Stimulated activated CD4-positive, alpha-beta T cell treated with anti-CD3 and anti-CD28 coated beads, Interleukin-2, amount 100 ng/mL, for 48 hours (primary cell): ENCODE data around the gene PLAGL1.

Source experiments
- DNase-seq, 2 donors: peaks; one replicate each; pipeline ENCODE4 v3.0.0-alpha.2; 2020

The PLAGL1 gene

DNA sequence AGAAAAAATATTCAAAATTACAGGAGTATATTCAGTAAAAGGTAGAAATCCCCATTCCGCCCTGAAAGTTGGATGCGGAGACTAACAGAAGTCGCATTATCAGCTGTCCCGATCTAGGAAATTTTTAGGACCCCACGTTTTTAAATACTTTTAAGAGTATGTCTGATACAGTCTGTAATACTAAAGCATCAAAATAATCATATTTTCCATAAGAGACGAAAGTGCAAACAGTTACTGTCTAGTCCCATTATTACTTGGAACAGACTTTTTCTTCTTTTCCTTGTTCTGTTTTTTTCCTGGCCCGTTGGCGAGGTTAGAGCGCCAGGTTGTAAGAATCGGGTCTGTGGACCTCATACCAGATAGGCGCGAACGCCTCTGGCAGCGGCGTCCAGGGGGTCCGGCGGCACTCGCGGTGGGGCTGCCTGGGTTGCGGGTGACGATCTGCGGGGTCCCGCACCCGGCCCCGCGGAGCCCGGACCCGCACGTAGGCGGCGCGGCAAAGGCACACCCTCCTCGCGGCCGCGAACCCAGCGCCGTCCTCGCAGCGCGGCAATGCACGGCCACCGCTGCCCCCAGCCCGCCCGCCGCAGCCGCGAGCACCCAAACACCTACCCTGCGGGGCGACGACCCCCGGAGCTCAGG, 460 bp downstream of the PLAGL1 start:
- no peak for DNase-seq

DNA sequence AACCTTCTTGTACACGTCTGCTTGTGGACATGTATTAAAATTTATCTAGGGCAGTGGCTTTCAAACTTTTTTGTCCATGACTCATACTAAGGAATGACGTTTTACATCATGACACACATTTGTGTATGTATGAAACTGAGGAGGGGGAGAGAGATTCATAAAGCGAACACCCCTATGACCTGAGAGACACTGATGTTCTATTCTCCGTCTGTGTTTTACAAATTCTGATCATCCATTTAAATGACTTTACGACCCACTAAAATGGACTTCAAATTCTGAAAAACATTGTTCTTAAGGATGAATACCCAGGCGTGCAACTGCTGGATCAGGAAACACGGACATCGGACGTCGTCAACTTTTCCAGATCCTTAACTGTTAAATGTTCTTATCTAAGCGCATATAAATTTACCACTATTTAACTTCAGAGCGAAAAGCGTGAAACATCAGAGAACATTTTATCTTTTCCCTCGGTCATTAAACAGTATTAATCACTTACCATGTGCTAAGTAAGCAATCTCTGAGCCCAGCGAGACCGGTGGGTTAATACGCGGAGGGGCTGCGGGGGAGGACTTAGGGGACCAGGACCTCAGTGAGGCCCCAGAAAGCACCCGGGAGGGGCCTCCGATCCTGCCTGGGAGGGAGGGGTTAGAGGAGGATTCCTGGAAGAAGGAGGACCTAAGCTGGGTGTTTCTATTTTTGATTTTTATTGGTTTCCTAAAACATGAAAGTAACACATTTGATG, 1.2 kb downstream of the PLAGL1 start:
- no peak for DNase-seq

DNA sequence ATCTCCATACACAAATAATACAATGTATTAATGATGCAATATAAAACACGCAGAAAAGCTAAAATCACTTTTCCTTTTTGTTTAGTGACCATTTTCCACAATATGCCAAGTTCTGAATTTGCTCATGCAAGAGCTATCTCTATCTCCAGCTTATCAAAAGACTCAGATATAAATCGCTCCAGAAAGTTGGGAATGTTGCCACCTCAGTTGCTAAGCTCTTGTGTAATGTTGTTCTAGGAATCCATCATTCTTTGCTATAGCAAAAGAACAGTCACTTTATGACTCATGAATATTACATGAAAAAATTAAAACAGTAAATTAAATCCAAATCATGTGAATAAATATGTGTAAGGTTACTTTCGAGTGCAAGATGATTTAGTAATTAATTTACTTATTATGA, 8.7 kb downstream of the PLAGL1 start:
- no peak for DNase-seq

DNA sequence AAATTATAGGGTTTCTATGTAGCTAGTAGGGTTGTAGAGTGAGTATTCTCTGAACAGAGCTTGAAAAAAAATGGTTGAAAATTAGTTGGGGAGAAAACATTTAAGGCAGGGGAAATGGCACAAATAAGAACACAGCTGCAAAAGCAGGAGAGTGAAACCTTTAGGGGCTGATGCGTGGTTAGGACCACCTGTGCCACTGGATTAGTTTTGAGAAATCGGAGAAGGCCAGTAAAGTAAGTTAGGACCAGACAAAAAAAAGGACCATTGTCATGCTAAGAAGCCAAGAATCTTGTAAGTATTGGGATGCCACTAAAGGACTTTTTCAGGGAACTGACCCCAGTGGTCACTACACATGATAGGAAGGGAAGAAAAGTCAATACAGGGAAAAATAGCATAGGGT, 9.4 kb downstream of the PLAGL1 start:
- DNase-seq, result no peak

DNA sequence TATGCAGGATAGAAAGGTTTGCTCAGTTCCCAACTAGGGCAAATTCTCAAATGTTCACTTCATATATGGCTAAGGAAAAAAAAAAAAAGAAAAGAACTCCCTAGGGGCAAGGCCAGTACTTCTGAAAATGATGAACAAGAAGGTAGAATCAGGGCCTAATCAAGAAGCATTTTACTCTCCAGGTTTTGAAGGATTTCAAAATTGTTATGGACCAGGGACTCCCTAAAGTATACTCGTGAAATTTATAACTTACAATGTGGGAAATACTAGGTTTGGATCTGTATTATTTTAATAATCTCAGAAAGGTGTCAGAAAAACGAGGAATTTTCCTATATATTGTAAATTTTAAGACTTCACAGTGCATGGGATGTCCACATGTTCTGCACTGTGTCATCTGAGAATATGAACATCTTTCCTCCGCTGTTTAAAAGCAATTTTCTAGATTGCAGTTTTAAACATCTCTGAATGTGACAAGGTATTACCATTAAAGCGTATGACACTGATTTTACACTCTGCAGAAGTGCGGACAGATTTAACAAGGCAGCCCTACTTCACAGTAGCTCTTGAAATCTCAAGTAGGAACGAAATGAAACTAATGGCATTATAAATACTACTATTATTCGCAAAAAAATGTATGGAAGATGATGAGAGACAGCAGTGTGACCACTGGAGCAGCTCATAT, 14.0 kb downstream of the PLAGL1 start:
- DNase-seq, result no peak

DNA sequence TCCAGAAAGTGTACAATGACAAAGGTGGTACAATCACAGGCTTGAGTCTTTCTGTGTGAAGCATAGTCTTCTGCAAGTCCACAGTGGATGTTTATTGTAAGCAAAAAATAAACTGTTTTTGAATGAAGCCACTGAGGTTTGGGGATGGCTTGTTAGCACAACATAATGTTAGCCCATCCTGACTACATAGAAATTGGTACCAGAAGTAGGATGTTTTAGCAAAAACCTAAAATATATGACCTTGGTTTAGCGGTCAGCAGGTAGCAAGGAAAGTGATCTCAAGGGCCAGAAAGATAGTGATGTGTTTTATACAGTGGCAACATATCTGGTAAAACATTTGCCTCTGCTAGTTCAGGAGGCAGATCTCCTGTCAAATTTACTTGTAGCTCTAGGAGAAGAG, 15.8 kb downstream of the PLAGL1 start:
- no peak for DNase-seq

DNA sequence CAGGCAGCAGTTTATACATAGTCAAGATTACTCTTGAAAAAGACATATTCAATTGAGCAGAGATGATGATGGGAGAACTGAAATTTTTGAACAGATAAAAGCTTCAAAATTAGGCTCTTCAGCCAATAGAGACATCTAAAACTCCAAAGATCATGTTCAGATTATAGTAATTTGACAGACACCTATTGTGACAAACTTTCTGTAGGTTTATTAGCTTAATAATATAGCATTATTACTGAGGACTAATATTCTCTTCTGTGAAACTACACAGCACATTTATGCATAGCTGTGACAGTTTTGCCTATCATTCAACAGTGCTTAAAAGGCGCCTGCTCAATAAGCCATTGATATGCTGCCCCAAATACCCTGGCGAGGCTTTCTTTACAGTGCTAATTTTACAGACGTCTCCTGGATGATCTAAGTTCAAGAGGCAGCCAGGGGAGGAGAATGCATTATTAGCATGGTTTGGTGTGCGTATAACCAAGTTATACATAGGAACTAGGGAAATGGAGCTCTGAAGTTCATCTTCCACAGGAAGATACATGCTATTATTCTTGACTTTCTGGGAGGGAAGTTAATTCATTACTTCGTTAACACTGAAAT, 21.5 kb downstream of the PLAGL1 start:
- no peak for DNase-seq

DNA sequence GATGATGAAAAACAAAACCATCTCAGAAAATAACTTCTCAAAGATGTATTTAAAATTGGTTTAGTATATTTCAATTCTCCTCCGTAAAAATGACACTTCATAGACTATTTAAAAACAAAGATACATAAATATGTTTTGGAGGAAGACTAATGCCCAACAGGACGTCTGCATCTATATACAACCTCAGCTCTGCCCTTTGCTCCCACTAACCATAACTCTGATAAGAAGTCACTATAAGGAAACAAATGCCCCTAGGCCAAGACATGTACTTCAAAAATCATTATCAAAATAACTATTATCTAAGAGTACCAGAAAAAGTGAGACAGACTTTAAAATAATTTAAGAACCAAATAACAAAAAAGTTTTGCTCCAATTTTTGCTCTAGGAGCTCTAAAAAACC, 23.4 kb downstream of the PLAGL1 start:
- no peak for DNase-seq

DNA sequence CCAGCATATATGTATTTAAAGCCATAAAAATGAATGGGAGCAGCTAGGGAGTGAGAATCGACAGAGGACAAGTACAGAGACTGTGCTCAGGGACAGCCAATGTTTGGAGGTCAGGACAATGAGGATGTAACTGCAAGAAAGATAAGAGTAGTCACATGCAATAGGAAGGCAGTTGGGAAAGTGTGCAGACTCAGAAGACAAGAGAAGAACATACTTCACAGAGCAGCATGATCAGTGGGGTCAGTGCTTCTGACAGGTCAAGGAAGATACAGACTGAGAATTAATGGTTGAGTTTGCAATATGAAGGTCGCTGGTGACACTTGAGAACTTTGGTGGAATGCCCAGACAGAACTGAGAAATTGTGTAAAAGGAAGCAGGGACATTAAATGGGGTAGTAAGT, 25.1 kb downstream of the PLAGL1 start:
- no peak for DNase-seq

DNA sequence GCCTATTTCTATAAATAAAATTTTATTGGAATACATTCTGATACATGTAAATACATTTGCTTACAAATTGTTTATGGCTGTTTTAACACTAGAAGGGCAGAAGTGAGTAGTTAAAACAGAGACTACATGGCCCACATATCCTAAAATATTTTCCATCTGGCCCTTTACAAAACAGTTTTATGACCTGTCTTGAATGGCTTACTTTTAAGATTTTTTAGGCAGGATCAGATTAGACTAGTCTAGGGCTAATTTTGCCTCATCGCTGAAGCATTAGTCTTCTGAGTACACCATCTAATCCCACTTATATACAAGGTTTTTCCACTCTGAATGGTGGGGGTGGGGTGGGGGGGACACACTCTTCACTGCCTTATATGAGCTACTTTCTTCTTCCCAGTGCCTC, 27.1 kb downstream of the PLAGL1 start:
- DNase-seq, result no peak

DNA sequence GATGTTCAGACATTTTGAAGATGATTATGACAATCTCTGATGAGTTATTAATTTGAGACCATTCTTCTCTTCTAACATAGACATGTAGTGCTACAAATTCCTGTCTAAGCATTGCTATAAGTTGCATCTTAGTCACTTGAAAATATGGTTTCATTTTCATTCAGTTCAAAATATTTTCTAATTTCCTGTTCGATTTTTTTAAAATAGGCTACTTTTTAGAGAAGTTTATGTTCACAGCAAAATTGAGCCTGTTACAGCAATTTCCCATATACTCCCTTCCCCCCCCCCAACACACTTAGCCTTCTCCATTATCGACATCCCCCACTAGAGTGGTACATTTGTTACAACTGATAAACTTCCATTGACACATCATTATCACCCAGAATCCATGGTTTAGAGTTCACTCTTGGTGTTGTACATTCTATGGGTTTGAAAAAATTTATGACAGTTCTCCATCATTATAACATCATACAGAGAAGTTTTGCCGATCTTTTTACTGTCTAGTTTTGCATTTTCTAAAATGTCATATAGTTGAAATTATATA, 31.2 kb downstream of the PLAGL1 start:
- no peak for DNase-seq

DNA sequence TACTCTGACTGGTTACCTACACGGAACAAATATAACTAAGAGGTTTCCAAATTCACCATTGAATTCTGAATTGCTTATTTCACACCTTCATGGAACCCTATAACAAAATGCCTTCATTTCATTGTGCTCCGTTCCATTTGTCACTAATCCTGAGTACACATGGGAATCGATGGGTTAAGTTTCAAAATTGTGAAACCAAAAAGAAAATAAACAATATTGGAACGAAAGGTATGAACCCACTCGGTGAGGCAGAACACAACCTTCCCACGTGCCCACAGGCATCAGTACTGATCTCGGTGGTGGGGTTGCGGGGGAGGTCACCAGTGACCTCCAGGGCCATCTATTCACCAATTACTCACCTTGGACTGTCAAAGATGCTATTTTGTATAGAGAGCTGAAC, 34.0 kb downstream of the PLAGL1 start:
- no peak for DNase-seq

DNA sequence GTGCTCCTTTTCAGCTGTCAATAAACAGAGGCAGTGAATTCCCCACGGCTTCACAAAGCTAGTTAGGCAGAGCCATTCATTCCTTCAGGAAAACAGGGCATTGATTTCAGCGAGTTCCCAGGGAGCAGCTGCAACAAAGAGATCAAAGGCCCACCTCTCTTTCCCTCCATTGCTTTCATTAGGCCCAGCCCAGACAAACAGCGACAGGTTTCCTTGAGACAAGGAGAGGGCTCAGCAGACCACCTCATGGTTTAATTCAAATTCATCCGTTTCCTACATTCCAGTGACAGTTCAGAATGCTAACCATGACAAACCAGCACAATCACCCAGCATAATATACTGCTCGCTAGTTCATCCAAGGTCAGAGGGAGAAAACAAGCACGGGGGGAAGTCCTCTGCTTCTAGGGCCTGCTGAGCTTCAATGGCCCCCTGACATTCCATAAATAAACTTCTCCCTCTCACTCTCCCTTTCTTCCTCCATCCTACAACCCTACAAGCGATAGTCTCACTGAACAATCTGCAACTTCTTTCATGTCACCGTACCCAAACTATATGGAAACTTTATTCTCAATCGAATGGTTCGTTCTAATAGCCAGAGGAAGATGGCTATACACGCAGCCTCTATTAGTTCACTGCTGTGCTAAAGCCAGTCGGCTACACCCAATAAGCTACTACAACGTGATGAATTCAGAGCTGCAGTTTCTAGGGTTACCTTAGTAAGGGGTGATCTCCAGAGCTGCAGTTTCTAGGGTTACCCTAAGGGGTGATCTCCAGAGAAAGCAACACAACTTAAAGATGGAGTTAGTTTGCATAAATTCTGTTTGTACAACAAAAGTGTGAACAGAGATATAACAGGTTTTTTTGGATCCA, 34.7 kb downstream of the PLAGL1 start:
- no peak for DNase-seq

DNA sequence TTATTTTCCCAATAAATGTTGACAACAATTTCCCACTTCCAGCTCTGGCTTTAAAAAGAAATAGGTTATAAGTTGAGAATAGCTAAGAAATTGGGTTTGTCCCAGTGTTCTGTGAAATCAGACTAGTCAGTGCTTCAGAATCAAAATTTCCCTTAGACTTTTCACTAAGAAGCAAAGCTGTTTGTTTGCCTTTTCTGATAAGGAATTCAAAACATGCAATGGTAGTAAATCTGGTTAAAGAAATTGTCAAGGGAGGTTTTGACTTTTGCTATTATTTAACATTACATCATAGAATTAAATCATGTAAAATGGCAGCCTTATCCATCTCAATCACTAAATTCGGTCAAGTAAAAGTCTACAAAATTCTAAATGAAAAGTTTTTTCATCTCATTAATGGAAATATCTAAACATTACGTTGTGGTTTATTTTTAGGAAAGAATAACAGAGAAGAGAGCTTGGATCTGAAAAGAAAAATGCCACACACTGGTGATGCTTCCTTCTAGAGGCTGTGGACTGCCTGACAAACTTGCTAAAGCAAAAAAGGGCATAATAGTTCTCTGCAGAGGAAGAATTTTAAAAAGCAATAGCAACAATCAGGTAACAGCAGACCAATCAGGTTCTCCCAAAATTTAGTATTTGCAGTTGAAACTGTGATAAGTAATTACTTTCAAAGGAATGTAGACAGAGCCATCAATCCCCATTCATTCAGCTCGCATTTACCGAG, 36.4 kb downstream of the PLAGL1 start:
- DNase-seq, result no peak

DNA sequence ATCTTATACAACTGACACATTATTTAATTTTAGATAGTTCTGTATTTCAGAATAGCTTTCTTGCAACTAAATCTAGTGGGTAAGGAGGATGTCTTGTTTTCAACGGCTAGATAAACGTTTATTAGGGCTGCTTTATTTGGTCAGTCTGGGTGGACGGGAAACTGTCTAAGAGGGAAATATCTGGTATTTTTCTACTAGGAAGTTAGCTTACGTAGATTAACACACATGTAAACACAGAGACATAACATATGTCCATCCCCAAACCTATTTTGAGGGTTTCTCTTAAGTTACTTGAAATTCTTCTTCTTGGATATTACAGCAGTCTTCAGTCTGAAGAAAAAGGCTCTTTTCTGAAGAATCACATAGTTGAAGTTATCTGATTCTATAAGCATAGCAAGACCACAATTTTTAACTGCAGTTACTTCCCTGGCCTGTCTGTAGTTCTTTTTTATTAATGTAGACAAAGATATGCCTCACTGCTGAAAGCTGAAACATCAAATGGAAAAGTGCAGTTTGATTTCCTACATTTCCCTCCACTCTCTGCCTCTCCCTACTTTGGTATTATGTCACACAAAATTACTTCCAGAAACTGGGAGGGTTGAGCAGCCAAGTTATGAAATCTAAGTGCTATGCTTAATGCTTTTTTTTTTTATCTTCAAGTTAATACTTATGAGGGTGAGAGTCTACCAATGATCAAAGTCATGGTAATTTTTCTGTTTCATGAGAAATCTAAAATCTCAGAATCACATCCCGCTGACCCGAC, 37.4 kb downstream of the PLAGL1 start:
- DNase-seq, result no peak

DNA sequence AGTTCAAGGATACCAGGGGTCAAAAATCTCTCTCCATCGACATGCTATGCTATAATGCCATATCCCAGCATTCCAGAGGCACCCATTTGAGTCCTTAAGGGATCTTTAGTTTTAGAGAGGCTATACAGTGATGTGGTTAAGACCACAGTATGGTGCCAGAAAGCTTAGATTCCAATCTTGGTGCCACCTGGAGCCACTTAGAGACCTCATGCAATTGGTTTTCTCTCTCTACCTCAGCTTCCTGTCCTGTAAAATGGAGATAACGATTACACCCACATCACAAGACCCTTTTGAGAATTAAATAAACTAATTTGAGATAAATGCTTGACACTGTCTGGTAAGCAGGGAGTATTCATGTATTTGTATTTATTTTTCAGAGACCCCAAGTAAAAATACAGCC, 39.0 kb downstream of the PLAGL1 start:
- no peak for DNase-seq

DNA sequence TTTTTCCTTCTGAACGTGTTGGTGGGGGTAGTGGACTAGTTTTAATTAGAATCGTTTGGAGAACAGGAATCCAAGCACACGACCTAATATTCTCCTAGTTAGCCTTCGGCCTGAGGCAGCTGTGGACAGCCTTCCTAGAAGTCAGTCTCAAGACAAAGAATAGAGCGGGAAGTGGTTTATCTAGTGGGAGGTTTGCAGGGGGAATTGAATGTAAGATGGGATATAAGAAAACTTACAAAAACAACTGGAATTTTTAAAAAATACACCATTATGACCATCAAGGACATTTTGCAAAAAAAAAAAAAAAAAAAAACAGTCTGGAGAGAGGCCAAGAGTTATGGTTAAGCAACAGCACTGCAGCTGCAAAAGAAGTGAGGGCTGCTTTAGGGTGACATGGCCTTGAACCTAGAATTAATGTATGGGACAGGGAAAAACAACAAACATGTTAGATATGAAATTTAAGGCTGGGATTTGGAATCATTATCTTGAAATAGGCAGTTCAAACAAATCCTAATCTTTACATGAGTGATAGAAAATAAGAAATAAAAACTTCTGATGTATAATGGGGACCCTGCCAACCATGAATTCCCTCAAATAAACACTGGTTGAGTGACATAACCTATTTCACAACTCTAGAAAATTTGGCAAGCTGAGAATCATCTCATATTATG, 40.2 kb downstream of the PLAGL1 start:
- DNase-seq, result no peak

DNA sequence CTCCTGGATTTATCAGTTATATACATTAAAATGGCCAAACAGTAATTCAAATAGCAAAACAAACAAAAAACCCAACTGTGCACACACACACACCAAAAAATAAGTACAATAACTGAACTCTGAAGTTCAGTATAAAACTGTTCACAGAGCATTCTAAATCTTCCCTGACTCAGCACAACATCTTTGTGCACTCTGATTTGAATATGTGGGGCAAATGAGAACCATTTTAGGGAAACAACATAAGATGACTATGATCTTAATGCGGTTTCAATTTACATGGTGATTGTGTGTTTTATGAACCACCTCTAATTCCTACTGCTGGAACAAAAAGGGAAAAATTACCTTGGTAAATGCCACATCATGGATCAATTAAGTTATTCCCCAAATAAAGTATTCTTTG, 41.7 kb downstream of the PLAGL1 start:
- no peak for DNase-seq

DNA sequence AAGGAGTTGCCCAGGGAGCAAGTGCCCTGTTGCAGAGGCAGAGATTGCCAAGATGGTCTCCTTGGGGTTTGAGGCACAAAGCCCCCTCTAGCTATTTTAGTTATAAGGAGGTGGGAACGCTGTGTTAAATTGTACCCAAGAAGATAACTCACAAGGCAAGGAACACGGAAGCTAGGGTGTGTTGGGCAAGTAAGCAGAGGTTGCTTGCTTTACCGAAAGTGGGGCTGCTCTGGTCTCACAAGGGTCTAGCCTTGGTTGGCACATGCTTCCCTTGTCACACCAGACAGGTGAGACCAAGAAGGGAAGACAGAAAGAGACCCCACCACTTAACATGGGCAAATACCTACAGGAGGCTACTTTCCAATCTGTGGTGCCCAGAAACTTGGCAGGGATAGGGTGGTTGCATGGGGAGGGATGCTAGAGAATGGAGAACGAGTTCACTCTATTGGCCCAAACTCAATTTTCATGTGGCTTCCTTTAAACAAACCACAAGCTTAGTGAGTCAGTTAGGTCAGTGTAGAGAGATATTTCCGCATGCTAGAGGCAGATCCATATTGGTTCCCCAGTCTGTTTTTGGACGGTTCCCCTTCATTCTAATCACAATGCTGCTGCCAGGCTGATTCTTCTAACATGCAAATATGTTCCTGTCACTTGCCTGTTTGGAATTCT, 42.4 kb downstream of the PLAGL1 start:
- DNase-seq, result no peak

DNA sequence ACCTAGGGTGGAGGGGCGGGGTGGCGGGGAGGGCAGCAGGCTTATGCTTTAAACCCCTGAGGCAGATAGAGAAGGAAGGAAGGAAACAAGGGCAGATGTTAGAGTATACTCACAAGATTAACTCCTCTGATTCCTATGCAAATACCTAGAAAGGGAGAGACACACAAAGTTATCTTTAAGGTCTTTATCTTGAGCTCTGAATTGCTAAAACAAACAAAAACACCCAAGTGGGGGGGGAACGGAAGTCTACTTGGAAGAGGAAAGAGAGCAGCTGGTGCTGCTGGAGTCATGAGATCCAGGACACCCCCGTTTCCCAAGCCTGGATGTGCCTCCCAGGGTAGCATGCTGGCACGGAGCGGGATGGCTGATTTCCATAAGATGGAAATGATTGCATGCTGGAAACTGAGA, 43.4 kb downstream of the PLAGL1 start:
- DNase-seq, result no peak
